BLaER1 treated with 17β-estradiol and CSF1 and Interleukin-3, amounts not matched to agents 10 nM and 100 nM (cell line): ENCODE measurements around the gene SLC6A3.

Experiments used
- H3K27ac ChIP-seq, 11 experiments: shearing (Covaris generic); formaldehyde crosslinking; 2 replicates each; pipeline ENCODE4 v1.8.1; 2022
- H3K27me3 ChIP-seq, 11 experiments: shearing (Covaris generic); formaldehyde crosslinking; 2 replicates each; pipeline ENCODE4 v1.8.1; 2022
- H3K36me3 ChIP-seq, 11 experiments: shearing (Covaris generic); formaldehyde crosslinking; 2 replicates each; pipeline ENCODE4 v1.8.1; 2022
- H3K4me1 ChIP-seq, 10 experiments: shearing (Covaris generic); formaldehyde crosslinking; 2 replicates each; pipeline ENCODE4 v1.8.1; 2022
- H3K4me2 ChIP-seq, 11 experiments: shearing (Covaris generic); formaldehyde crosslinking; 2 replicates each; pipeline ENCODE4 v1.8.1; 2022
- H3K4me3 ChIP-seq, 10 experiments: shearing (Covaris generic); formaldehyde crosslinking; 2 replicates each; pipeline ENCODE4 v1.8.1; 2022
- H3K9ac ChIP-seq, 11 experiments: shearing (Covaris generic); formaldehyde crosslinking; 2 replicates each; pipeline ENCODE4 v1.8.1; 2022
- H3K9me3 ChIP-seq, 11 experiments: shearing (Covaris generic); formaldehyde crosslinking; replicated peaks in 1 of 11; 2 replicates each; pipeline ENCODE4 v1.8.1; 2022
- H4K20me1 ChIP-seq, 11 experiments: shearing (Covaris generic); formaldehyde crosslinking; 2 replicates each; pipeline ENCODE4 v1.8.1; 2022
- Cebpa-rat ChIP-seq, 11 experiments: shearing (Covaris generic); IDR thresholded peaks; 2 replicates each; pipeline ENCODE4 v1.8.1; 2022

The SLC6A3 gene

DNA sequence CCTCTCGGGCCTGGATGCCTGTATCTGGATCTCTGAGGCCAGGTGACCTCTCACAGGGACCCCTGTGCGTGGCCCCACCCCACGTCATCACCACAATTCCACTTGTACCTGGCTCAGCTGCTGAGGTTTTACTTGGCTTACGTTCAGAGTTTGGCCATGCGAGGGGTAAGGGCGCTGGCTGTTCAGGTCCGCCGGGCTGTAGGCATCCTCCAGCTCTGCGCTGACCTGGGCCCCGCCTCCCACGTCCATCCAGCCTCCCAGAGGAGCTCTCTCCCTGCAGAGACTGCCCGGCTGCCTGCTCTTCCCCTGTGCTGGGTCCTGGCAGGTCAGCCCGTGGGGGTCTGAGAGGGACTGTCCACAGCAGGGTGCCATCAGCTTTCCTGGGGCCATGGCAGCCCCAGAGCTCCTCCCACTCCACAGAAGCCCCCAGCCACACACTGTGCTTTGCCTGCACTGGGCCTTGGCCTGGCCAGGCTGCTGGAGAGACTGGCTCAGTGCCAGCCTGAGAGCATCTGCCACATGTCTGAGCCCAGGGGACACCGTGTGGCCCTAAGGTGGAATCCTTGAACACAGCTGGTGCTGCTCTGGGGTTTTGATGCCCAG lies 43.6 kb downstream of the SLC6A3 start:
- Histone ChIP-seq H3K36me3 (no peaks in the 10 kb centered on the region), H3K4me2 (peak overlapping the region in 9 of 11 experiments; percentile 37 to 94 (median 82); a peak in 16 of 22 replicates), H3K27me3 (peaks cover 0 to 8% (median 0%) of the 10 kb centered on the region in 11 experiments; a peak in 1 of 22 replicates), H3K9ac (peak overlapping the region in 2 of 11 experiments; percentile 5 to 41; a peak in 1 of 22 replicates), H3K4me3 (no peak overlapping the region), H3K4me1 (peaks cover 0 to 32% (median 30%) of the 10 kb centered on the region in 10 experiments; a peak in 16 of 20 replicates), H4K20me1 (peaks cover 0 to 30% (median 0%) of the 10 kb centered on the region in 11 experiments; a peak in 4 of 22 replicates), H3K9me3 (peaks cover 0 to 7% (median 0%) of the 10 kb centered on the region in 11 experiments; a peak in 3 of 22 replicates), H3K27ac (no peak overlapping the region)
- TF ChIP-seq Cebpa-rat (IDR thresholded peaks at IDR 0.05), result no peak

DNA sequence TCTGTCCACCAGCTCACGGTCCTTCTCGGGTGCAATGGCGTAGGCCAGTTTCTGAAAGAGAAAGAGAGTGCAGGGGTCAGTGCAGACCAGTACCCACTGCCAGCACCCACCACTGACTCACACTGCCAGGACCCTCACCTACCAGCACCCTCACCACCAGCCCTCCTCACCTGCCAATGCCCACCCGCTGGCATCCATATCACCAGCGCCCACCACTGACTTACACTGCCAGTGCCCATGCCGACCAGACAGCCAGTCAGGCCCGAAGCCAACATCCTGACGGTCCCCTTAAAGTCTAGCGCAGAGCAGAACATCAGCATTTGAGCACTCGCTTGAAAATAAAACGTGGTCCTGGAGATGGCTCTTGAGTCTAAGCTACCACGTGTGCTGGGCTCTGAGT lies 44.3 kb downstream of the SLC6A3 start:
- Histone ChIP-seq H3K9me3 (peaks cover 0 to 7% (median 0%) of the 10 kb centered on the region in 11 experiments; a peak in 3 of 22 replicates), H3K27ac (no peak overlapping the region), H3K27me3 (peaks cover 0 to 8% (median 0%) of the 10 kb centered on the region in 11 experiments; a peak in 1 of 22 replicates), H3K9ac (no peak overlapping the region), H3K4me3 (no peak overlapping the region), H3K36me3 (no peaks in the 10 kb centered on the region), H3K4me1 (peaks cover 0 to 32% (median 30%) of the 10 kb centered on the region in 10 experiments; a peak in 16 of 20 replicates), H3K4me2 (peak overlapping the region in 9 of 11 experiments; percentile 37 to 94 (median 82); a peak in 16 of 22 replicates), H4K20me1 (peaks cover 0 to 30% (median 0%) of the 10 kb centered on the region in 11 experiments; a peak in 4 of 22 replicates)
- no peak for TF ChIP-seq Cebpa-rat (IDR thresholded peaks at IDR 0.05)

- Histone ChIP-seq H3K9me3 (peaks cover 0 to 7% (median 0%) of the 10 kb centered on the region in 11 experiments; a peak in 3 of 22 replicates), H3K4me2 (peak overlapping the region in 9 of 11 experiments; percentile 37 to 94 (median 82); a peak in 18 of 22 replicates), H3K4me3 (no peak overlapping the region), H4K20me1 (peaks cover 0 to 30% (median 0%) of the 10 kb centered on the region in 11 experiments; a peak in 6 of 22 replicates), H3K27me3 (peaks cover 0 to 8% (median 0%) of the 10 kb centered on the region in 11 experiments; a peak in 1 of 22 replicates), H3K4me1 (peaks cover 0 to 32% (median 30%) of the 10 kb centered on the region in 10 experiments; a peak in 16 of 20 replicates), H3K27ac (no peak overlapping the region), H3K9ac (peak overlapping the region in 3 of 11 experiments; percentile 18 to 37 (median 28); a peak in 2 of 22 replicates), H3K36me3 (no peaks in the 10 kb centered on the region)
- no peak for TF ChIP-seq Cebpa-rat (IDR thresholded peaks at IDR 0.05)
These were observed 44.9 kb downstream of the SLC6A3 start for GRCh38 chr5:1400211-1400855.

DNA sequence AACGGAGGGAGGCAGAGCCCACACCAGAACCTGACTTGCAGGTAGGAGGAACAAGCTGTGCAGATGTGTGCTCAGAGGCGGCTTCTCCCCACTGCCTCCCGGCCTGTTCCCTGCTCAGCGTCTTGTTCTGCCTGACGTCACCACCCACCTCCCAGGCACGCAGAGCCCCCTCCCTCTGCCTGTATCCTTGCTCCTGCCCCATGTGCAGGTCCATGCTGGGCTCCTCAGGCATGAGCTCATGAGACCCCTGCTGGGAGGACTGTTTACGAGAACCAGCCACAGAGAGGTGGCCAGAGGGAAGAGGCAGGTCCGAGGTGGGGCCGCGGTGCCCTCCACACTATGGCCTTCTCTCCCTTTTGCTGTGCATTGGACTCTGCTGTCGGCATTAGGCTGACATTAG lies 45.5 kb downstream of the SLC6A3 start:
- TF ChIP-seq Cebpa-rat (IDR thresholded peaks at IDR 0.05), result no peak

GRCh38 chr5:1396293-1396816 lies 48.9 kb downstream of the SLC6A3 start:
- H3K27me3 ChIP-seq, result peaks cover 5 to 22% (median 9%) of the 10 kb centered on the region in 11 experiments; a peak in 10 of 22 replicates
- no peak overlapping the region for H3K4me3 ChIP-seq
- TF ChIP-seq Cebpa-rat (IDR thresholded peaks at IDR 0.05), result no peak

More for the DNA sequence above, 45.5 kb downstream of the SLC6A3 start:
- no peak overlapping the region for H3K4me3 ChIP-seq
- H3K9ac ChIP-seq, result no peak overlapping the region
- H3K27me3 ChIP-seq, result peaks cover 0 to 8% (median 1%) of the 10 kb centered on the region in 11 experiments; a peak in 6 of 22 replicates
- H3K4me1 ChIP-seq, result peaks cover 0 to 32% (median 30%) of the 10 kb centered on the region in 10 experiments; a peak in 16 of 20 replicates
- H4K20me1 ChIP-seq, result peaks cover 0 to 30% (median 0%) of the 10 kb centered on the region in 11 experiments; a peak in 6 of 22 replicates
- H3K4me2 ChIP-seq, result peak overlapping the region in 9 of 11 experiments; percentile 37 to 94 (median 82); a peak in 17 of 22 replicates
- no peak overlapping the region for H3K27ac ChIP-seq
- H3K9me3 ChIP-seq, result peaks cover 0 to 7% (median 0%) of the 10 kb centered on the region in 11 experiments; a peak in 3 of 22 replicates
- H3K36me3 ChIP-seq, result no peaks in the 10 kb centered on the region

GRCh38 chr5:1394881-1395860 lies 50.1 kb downstream of the SLC6A3 start:
- peaks cover 5 to 26% (median 9%) of the 10 kb centered on the region in 11 experiments; a peak in 11 of 22 replicates for H3K27me3 ChIP-seq
- H4K20me1 ChIP-seq, result peaks cover 0 to 18% (median 0%) of the 10 kb centered on the region in 11 experiments; a peak in 4 of 22 replicates
- H3K9me3 ChIP-seq, result peaks cover 0 to 7% (median 0%) of the 10 kb centered on the region in 11 experiments; a peak in 3 of 22 replicates
- no peak for TF ChIP-seq Cebpa-rat (IDR thresholded peaks at IDR 0.05)
- H3K4me3 ChIP-seq, result no peak overlapping the region
- no peaks in the 10 kb centered on the region for H3K36me3 ChIP-seq
- no peak overlapping the region for H3K9ac ChIP-seq
- H3K4me2 ChIP-seq, result no peak overlapping the region
- peaks cover 0 to 9% (median 7%) of the 10 kb centered on the region in 10 experiments; a peak in 15 of 20 replicates for H3K4me1 ChIP-seq
- no peak overlapping the region for H3K27ac ChIP-seq

More at GRCh38 chr5:1396293-1396816, 48.9 kb downstream of the SLC6A3 start:
- H3K4me2 ChIP-seq, result no peak overlapping the region
- H3K36me3 ChIP-seq, result no peaks in the 10 kb centered on the region
- H3K9me3 ChIP-seq, result peaks cover 0 to 7% (median 0%) of the 10 kb centered on the region in 11 experiments; a peak in 3 of 22 replicates
- no peak overlapping the region for H3K9ac ChIP-seq
- no peak overlapping the region for H3K27ac ChIP-seq
- H4K20me1 ChIP-seq, result peaks cover 0 to 22% (median 0%) of the 10 kb centered on the region in 11 experiments; a peak in 6 of 22 replicates
- H3K4me1 ChIP-seq, result peaks cover 0 to 21% (median 19%) of the 10 kb centered on the region in 10 experiments; a peak in 16 of 20 replicates

DNA sequence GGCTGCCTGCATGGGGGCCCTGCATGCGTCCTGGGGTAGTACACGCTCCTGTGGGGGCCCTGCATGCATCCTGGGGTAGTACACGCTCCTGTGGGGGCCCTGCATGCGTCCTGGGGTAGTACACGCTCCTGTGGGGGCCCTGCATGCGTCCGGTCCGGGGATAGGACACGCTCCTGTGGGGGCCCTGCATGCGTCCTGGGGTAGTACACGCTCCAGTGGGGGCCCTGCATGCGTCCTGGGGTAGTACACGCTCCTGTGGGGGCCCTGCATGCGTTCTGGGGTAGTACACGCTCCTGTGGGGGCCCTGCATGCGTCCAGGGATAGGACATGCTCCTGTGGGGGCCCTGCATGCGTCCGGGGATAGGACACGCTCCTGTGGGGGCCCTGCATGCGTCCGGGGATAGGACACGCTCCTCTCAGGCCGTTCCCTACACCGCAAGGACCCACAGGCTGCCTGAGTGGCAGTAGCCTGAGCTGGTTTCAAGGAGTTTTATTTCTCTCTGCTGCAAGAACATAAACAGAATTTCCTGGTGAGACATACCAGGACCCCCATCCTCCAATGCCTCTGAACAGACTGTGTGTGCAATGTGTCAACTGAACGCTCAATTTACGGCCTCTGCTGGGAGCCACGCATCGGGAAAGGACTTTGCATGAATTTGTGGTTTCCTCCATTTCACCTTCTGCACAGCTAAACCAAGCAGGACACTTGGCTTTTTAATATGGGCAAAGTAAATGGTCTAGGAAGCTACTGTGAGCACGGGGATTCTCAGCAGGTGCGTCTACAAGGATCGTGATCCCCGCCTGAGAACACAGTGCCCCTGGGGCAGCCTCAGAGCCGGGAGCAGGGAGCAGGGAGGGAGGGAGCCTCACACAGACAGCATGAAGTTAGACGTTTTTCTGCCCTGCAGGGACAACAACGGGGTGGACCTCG lies 51.4 kb downstream of the SLC6A3 start:
- H3K9me3 ChIP-seq, result peaks cover 0 to 4% (median 0%) of the 10 kb centered on the region in 11 experiments; a peak in 1 of 22 replicates
- no peak overlapping the region for H3K4me3 ChIP-seq
- no peaks in the 10 kb centered on the region for H3K36me3 ChIP-seq
- H3K9ac ChIP-seq, result no peak overlapping the region
- H3K4me2 ChIP-seq, result no peak overlapping the region
- TF ChIP-seq Cebpa-rat (IDR thresholded peaks at IDR 0.05), result no peak
- no peak overlapping the region for H3K27ac ChIP-seq
- H3K4me1 ChIP-seq, result no peaks in the 10 kb centered on the region
- peaks cover 0 to 17% (median 0%) of the 10 kb centered on the region in 11 experiments; a peak in 3 of 22 replicates for H4K20me1 ChIP-seq
- peaks cover 5 to 39% (median 23%) of the 10 kb centered on the region in 11 experiments; a peak in 15 of 22 replicates for H3K27me3 ChIP-seq
